GM21529 (cell line): Measurements from ENCODE around the gene OAS3.
A peak's percentile ranks its signal among the peaks of the same experiment; 100 is the strongest.
"Not testable (repeated sequence)": the region's sequence is repeated elsewhere in the genome, so short reads cannot be mapped to it uniquely, and the experiment has no call there.

ENCODE experiments used
- ATAC-seq: cut with Tn5 transposase; IDR thresholded peaks from one replicate; pipeline ENCODE4 v1.9.1; 2021; ENCODE audit not compliant: unreplicated experiment

The OAS3 gene

DNA sequence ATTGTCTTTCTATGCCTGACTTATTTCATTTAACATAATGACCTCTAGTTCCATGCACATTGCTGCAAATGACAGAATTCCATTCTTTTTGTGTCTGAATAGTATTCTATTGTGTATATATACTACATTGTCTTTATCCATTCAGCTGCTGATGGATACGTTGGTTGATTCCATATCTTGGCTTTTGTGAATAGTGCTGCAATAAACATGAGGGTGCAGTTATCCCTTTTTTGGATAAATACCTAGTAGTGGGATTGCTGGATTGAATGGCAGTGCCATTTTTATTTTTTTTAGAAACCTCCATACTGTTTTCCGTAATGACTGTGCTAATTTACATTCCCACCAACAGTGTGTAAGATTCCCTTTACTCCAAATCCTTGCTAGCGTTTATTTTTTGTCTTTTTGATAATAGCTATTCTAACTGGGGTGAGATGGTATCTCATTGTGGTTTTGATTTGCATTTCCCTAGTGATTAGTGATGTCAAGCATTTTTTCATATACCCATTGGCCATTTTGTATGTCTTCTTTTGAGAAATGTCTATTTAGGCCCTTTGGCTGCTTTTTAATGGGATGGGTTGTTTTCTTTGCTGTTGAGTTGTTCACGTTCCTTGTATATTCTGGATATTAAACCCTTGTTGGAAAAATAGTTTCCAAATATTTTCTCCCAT, 42.4 kb downstream of the OAS3 start:
- no peak for ATAC-seq

- ATAC-seq: no peak
These were observed 47.5 kb downstream of the OAS3 start for GRCh38 chr12:112985642-112986290.

DNA sequence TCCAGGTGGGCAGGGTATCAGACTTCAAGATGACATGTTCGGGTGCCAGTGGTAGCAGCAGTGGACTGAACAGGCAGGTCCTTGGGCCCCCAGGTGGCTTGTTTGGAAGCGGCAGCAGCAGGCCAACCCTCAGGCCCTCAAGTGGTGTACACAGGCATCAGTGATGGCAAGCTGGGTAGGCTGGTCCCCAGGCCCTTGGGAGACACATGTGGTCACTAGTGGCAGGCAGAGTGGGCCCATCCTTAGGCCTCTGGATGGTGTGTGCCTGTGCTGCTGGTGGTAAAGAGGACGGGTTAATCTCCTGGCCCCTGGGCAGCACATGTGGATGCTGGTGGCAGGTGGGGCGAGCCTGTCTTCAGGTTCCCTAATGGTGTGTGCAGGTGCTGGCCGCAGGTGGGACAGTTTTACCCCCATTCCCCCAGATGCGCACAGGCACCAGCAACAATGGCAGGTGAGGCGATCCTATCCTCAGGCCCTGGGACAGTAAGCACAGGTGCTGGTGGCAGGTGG, 48.1 kb downstream of the OAS3 start:
- no peak for ATAC-seq

GRCh38 chr12:112987561-112987960, 49.3 kb downstream of the OAS3 start:
- no peak for ATAC-seq

- ATAC-seq: no peak
These were observed 50.0 kb downstream of the OAS3 start for GRCh38 chr12:112988224-112988623.

DNA sequence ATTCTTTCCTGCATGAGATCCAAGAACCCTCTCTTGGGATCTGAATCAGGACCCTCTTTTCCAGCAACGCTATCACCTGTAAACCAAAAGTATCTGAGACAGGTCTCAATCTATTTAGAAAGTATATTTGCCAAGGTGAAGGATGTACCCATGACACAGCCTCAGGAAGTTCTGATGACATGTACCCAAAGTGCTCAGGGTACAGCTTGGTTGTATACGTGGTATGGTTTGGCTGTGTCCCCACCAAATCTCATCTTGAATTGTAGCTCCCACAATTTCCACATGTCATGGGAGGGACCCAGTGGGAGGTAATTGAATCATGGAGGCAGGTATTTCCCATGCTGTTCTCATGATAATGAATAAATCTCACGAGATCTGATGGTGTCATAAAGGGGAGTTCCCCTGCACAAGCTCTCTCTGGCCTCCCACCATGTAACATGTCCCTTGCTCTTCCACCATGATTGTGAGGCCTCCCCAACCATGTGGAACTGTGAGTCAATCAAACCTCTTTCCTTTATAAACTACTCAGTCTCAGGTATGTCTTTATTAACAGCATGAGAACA, 50.6 kb downstream of the OAS3 start:
- ATAC-seq: not testable (repeated sequence)

- ATAC-seq: no peak
These were observed 51.5 kb downstream of the OAS3 start for GRCh38 chr12:112989806-112990205.

- no peak for ATAC-seq
These were observed 54.5 kb downstream of the OAS3 start for GRCh38 chr12:112992541-112993398.

DNA sequence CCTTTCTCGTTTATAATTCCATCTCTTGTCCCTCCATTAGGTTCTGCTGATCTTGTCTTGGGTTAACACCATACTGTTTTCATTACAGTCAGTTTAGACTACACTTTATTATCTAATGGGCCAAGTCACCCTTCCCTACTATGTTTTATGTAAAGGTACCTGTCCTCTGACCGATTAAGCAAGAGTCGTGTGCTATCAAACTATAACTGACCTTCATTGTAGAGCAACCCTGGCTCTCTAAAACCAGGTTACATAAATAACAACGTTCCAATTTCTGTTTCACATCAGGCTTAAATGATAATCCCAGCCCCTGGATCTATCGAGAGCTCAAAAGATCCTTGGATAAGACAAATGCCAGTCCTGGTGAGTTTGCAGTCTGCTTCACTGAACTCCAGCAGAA, 56.7 kb downstream of the OAS3 start:
- ATAC-seq: no peak

DNA sequence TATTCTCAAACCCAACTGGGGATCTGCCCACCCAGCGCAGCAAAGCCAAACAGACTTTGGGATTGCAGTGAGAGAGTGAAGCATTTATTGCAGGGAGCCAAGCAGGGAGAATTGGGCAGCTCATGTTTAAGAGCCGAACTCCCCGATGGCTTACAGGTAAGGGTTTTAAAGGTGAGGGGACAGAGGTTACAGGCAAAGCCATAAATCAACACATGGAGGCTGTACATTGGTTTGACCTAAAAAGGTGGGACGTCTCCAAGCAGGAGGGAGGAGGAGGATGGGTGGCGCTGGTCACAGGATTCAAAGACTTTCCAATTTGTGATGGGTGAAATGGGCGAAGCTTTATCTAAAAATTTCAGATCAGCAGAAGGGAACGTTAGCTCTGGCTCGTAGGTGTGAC, 58.2 kb downstream of the OAS3 start:
- no peak for ATAC-seq

GRCh38 chr12:112997506-112997905, 59.2 kb downstream of the OAS3 start:
- ATAC-seq: no peak

GRCh38 chr12:112998987-112999767, 60.9 kb downstream of the OAS3 start:
- peak; percentile 92 for ATAC-seq

DNA sequence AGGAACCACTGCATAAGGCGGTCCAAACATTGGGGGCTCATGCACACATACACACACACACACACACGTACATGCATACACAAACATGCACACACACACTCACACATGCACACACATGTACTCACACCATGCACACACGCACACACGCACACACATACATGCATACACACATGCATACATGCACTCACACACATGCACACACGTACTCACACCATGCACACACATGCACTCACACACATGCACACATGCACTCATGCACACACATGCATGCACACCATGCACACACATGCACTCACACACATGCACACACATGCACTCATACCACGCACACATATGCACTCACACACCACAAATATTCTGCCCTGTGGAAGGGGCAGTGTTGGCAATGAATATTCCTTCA, 62.2 kb downstream of the OAS3 start:
- no peak for ATAC-seq

DNA sequence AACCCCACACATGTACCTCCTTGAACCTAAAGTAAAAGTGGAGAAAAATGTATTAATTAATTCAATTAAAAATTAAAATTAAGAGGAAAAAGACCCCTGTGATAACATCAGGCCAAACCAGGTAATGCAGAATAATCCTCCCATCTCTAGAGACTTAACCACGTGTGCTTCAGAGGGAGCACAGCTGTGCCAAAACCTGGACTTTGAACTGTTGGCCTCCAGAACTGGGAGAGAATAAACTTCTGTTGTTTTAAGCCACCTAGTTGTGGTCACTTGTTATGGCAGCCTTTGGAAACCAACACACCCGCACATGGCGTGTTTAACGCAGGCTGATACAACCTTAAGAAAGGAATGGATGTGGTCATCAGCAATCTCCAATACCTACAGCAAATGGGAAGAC, 63.9 kb downstream of the OAS3 start:
- no peak for ATAC-seq

DNA sequence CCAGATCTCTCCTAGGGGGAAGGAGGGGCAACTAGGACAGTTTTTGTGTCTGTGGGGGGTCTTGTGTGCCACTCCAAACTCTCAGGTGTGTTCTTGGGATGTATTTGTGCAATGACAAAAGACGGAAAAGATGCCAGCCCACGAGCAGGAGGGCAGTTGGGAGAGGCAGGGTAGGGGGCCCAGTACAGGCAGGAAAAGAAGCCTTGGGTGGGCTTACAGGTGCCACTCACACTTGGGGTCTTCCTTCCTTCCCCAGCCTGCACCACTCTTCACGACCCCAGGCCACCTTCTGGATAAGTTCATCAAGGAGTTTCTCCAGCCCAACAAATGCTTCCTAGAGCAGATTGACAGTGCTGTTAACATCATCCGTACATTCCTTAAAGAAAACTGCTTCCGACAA, 64.4 kb downstream of the OAS3 start:
- no peak for ATAC-seq

- no peak for ATAC-seq
These were observed 65.4 kb downstream of the OAS3 start for GRCh38 chr12:113003636-113004035.

DNA sequence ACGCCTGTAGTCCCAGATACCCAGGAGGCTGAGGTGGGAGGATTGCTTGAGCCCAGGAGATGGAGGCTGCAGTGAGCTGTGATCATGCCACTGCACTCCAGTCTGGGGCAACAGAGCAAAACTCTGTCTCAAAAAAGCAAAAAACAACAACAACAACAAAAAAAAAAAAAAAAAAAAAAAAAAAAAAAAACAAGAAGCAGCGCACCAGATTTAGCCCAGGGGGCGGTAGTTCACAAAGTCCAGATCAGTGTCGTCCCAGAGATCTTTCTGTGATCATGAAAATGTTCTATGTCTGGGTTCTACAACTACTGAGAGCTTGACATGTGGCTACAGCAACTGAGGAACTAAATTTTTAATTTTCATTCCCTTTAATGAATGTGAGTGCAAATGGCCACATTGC, 67.5 kb downstream of the OAS3 start:
- ATAC-seq: no peak

DNA sequence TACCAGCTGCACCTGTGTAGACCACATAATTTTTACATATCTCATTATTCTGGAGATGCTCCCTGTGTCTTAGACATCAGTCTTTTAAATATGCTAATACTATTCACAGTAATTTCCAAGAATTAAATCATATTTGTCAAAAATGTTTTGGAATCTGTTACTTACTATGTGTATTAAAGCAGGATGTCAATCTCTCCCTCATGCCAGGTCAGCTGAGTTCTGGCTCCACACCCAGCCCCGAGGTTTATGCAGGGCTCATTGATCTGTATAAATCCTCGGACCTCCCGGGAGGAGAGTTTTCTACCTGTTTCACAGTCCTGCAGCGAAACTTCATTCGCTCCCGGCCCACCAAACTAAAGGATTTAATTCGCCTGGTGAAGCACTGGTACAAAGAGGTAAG, 67.9 kb downstream of the OAS3 start:
- no peak for ATAC-seq

DNA sequence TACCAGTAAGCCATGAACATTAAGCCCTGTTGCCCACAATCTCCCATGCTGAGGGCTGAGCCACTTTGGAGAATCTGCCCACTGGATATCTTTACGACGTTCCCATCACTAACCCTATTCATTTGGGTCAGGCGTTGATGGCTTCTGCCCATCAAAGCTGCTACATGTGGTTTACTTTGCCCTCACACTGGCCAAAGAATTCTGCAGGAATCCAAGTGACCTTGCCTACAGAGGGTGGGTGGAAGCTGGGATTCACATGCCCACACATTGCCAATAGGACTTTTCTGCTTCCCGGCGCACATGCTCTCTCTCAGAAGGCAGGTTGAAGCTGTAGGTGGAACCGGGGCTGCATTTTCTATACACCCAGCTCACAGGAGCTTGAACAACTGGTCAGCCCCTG, 68.4 kb downstream of the OAS3 start:
- ATAC-seq: no peak

GRCh38 chr12:113007166-113007565, 68.9 kb downstream of the OAS3 start:
- ATAC-seq: no peak

- no peak for ATAC-seq
These were observed 72.4 kb downstream of the OAS3 start for GRCh38 chr12:113010701-113011100.
